OCI-LY1 (cell line): ENCODE data around the gene BAHD1.

ENCODE experiments used
- H2AFZ ChIP-seq: fragments of 200-600 bp; sonication (generic), shearing (Covaris generic); 2 replicates; pipeline ENCODE4 v1.6.0; 2014; ENCODE audit warnings: antibody characterized with exemption, mild to moderate bottlenecking, low read length
- H3F3A ChIP-seq: fragments of 200-600 bp; sonication (generic), shearing (Covaris generic); 2 replicates; pipeline ENCODE4 v1.6.0; 2014; ENCODE audit warnings: mild to moderate bottlenecking, antibody characterized with exemption, low read length, moderate library complexity; ENCODE audit not compliant: insufficient read depth
- H3K27ac ChIP-seq: fragments of 200-600 bp; sonication (generic); 2 replicates; pipeline ENCODE4 v1.5.1; 2014; ENCODE audit warnings: low read length, mixed run types, mild to moderate bottlenecking, low read depth; ENCODE audit not compliant: poor library complexity, severe bottlenecking
- H3K27me3 ChIP-seq: fragments of 200-600 bp; sonication (generic); 2 replicates; pipeline ENCODE4 v1.6.0; 2014; ENCODE audit warnings: antibody characterized with exemption, mild to moderate bottlenecking, low read length, moderate library complexity; ENCODE audit not compliant: insufficient read depth
- H3K36me3 ChIP-seq: fragments of 200-600 bp; sonication (generic); 2 replicates; pipeline ENCODE4 v1.6.1; 2014; ENCODE audit warnings: mild to moderate bottlenecking, antibody characterized with exemption, low read length, moderate library complexity, mixed read lengths; ENCODE audit not compliant: insufficient read depth
- H3K4me1 ChIP-seq: fragments of 200-600 bp; sonication (generic); 2 replicates; pipeline ENCODE4 v1.5.1; 2014; ENCODE audit warnings: mild to moderate bottlenecking, low read length, moderate library complexity; ENCODE audit not compliant: insufficient read depth, severe bottlenecking
- H3K4me2 ChIP-seq: fragments of 200-600 bp; sonication (generic), shearing (Covaris generic); 2 replicates; pipeline ENCODE4 v1.6.1; 2014; ENCODE audit warnings: low read length
- H3K4me3 ChIP-seq: fragments of 200-600 bp; sonication (generic); 2 replicates; pipeline ENCODE4 v1.5.1; 2014; ENCODE audit warnings: low read length, low read depth, mild to moderate bottlenecking, mixed read lengths; ENCODE audit not compliant: poor library complexity, severe bottlenecking
- H3K79me2 ChIP-seq: fragments of 200-600 bp; shearing (Covaris generic); 2 replicates; pipeline ENCODE4 v1.6.1; 2016; ENCODE audit warnings: mixed run types, low read length, mixed read lengths; ENCODE audit not compliant: insufficient read depth
- H3K9ac ChIP-seq: fragments of 200-600 bp; sonication (generic), shearing (Covaris generic); 2 replicates; pipeline ENCODE4 v1.6.1; 2014; ENCODE audit warnings: mild to moderate bottlenecking, low read length, mixed read lengths
- H3K9me2 ChIP-seq: fragments of 200-600 bp; sonication (generic), shearing (Covaris generic); 2 replicates; pipeline ENCODE4 v1.6.1; 2014; ENCODE audit warnings: low read depth, mild to moderate bottlenecking, low read length, mixed read lengths
- H3K9me3 ChIP-seq: fragments of 200-600 bp; shearing (Covaris generic); 2 replicates; pipeline ENCODE4 v1.6.1; 2014; ENCODE audit warnings: low read length, mixed read lengths
- H4K20me1 ChIP-seq: fragments of 200-600 bp; sonication (generic), shearing (Covaris generic); 2 replicates; pipeline ENCODE4 v1.6.0; 2016; ENCODE audit warnings: mild to moderate bottlenecking, low read length; ENCODE audit not compliant: insufficient read depth
- CTCF ChIP-seq: fragments of 200-600 bp; sonication (generic), shearing (Covaris generic); IDR thresholded peaks from 2 replicates; pipeline ENCODE4 v1.5.1; 2017; ENCODE audit warnings: mild to moderate bottlenecking, antibody characterized with exemption, low read length, moderate library complexity, mixed read lengths
- EZH2 ChIP-seq: fragments of 200-600 bp; sonication (generic), shearing (Covaris generic); IDR thresholded peaks from 2 replicates; pipeline ENCODE4 v1.8.0; 2017; ENCODE audit warnings: borderline replicate concordance, mixed run types, mild to moderate bottlenecking, antibody characterized with exemption, low read length, moderate library complexity, mixed read lengths

The BAHD1 gene

GRCh38 chr15:40412095-40412759 is 28.5 kb upstream of the BAHD1 start:
- no peak for TF ChIP-seq EZH2
- TF ChIP-seq CTCF: no peak
- Histone ChIP-seq H3K4me1 (peaks cover 5% of the 10 kb centered on the region), H3K27ac (no peak overlapping the region), H4K20me1 (no peaks in the 10 kb centered on the region), H2AFZ (no peak overlapping the region), H3K9me2 (no peaks in the 10 kb centered on the region), H3K4me2 (no peak overlapping the region), H3K27me3 (no peaks in the 10 kb centered on the region), H3K79me2 (no peaks in the 10 kb centered on the region), H3K36me3 (peaks cover 85% of the 10 kb centered on the region), H3K9me3 (no peaks in the 10 kb centered on the region), H3F3A (no peaks in the 10 kb centered on the region), H3K4me3 (no peak overlapping the region), H3K9ac (no peak overlapping the region)

GRCh38 chr15:40413036-40413435 is 27.7 kb upstream of the BAHD1 start:
- Histone ChIP-seq H3K79me2 (no peaks in the 10 kb centered on the region), H3K9ac (no peak overlapping the region), H3K4me3 (no peak overlapping the region), H3F3A (no peaks in the 10 kb centered on the region), H3K36me3 (peaks cover 85% of the 10 kb centered on the region), H3K9me3 (no peaks in the 10 kb centered on the region), H4K20me1 (no peaks in the 10 kb centered on the region), H3K9me2 (no peaks in the 10 kb centered on the region), H3K4me2 (no peak overlapping the region), H3K4me1 (no peaks in the 10 kb centered on the region), H2AFZ (no peak overlapping the region), H3K27me3 (no peaks in the 10 kb centered on the region), H3K27ac (no peak overlapping the region)
- no peak for TF ChIP-seq CTCF

- H3K36me3 ChIP-seq: peaks cover 78% of the 10 kb centered on the region
- no peaks in the 10 kb centered on the region for H4K20me1 ChIP-seq
Measured at GRCh38 chr15:40414816-40415215, 25.9 kb upstream of the BAHD1 start.

More at GRCh38 chr15:40414816-40415215, 25.9 kb upstream of the BAHD1 start:
- Histone ChIP-seq H3K4me3 (no peak overlapping the region), H3K9me2 (no peaks in the 10 kb centered on the region), H2AFZ (no peak overlapping the region), H3K9me3 (no peaks in the 10 kb centered on the region), H3K9ac (no peak overlapping the region), H3K27me3 (no peaks in the 10 kb centered on the region), H3K4me1 (no peaks in the 10 kb centered on the region), H3F3A (no peaks in the 10 kb centered on the region), H3K27ac (no peak overlapping the region), H3K4me2 (no peak overlapping the region), H3K79me2 (no peaks in the 10 kb centered on the region)
- TF ChIP-seq EZH2: no peak
- TF ChIP-seq CTCF: no peak
